GM12875 (cell line): ENCODE results near the gene C19orf85.

Experiments used
- H3K4me3 ChIP-seq: one replicate; pipeline ENCODE4 v1.5.1; 2011; ENCODE audit warnings: low read depth, low read length, control low read depth
- CTCF ChIP-seq: IDR thresholded peaks from 2 replicates; pipeline ENCODE4 v1.5.1; 2011; ENCODE audit warnings: low read depth, mild to moderate bottlenecking, control low read depth, inconsistent platforms, low read length, moderate library complexity, borderline replicate concordance; ENCODE audit not compliant: insufficient read depth

Gene C19orf85

GRCh38 chr19:55434356-55434919 lies 30.1 kb downstream of the C19orf85 start:
- TF ChIP-seq CTCF = no peak
- no peak overlapping the region for H3K4me3 ChIP-seq

GRCh38 chr19:55433292-55433691 lies 31.3 kb downstream of the C19orf85 start:
- H3K4me3 ChIP-seq = no peak overlapping the region
- no peak for TF ChIP-seq CTCF

- H3K4me3 ChIP-seq = no peak overlapping the region
- TF ChIP-seq CTCF = no peak
Measured at GRCh38 chr19:55432241-55432959, 32.2 kb downstream of the C19orf85 start.

GRCh38 chr19:55431183-55431582 lies 33.4 kb downstream of the C19orf85 start:
- no peak for TF ChIP-seq CTCF
- H3K4me3 ChIP-seq = no peak overlapping the region

- no peak for TF ChIP-seq CTCF
- no peak overlapping the region for H3K4me3 ChIP-seq
Measured at GRCh38 chr19:55426042-55426441, 38.5 kb downstream of the C19orf85 start.

GRCh38 chr19:55424518-55424917 lies 40.0 kb downstream of the C19orf85 start:
- no peak for TF ChIP-seq CTCF
- no peak overlapping the region for H3K4me3 ChIP-seq
